H1 (cell line): ENCODE results near the gene ZNF683.

Experiments used
- CTCF ChIP-seq, 3 experiments: IDR thresholded peaks; 1 replicate in 2 of 3; 2 replicates in 1 of 3; pipeline versions ENCODE4 v1.5.1 to v1.6.1; 2011; ENCODE audit warnings: low read length in 3 of 3, mild to moderate bottlenecking in 3 of 3, inconsistent platforms in 2 of 3, low read depth in 1 of 3, moderate library complexity in 1 of 3; ENCODE audit not compliant: insufficient read depth in 1 of 3; ENCODE audit errors: control extremely low read depth in 1 of 3
- EGR1 ChIP-seq: IDR thresholded peaks from 2 replicates; pipeline ENCODE4 v1.6.1; 2011; ENCODE audit warnings: low read depth, low read length, borderline replicate concordance
- EP300 ChIP-seq, 2 experiments: IDR thresholded peaks; 1 replicate in 1 of 2; 2 replicates in 1 of 2; pipeline ENCODE4 v1.6.1; 2011 to 2012; ENCODE audit warnings: low read depth in 2 of 2, low read length in 2 of 2, mild to moderate bottlenecking in 2 of 2, borderline replicate concordance in 1 of 2, inconsistent platforms in 1 of 2, moderate library complexity in 1 of 2
- EZH2 ChIP-seq: fragments of 200-600 bp; sonication (generic); IDR thresholded peaks from 2 replicates; pipeline ENCODE4 v1.7.1; 2012; ENCODE audit warnings: low read depth, mild to moderate bottlenecking, moderate library complexity, low read length, inconsistent platforms; ENCODE audit not compliant: severe bottlenecking
- HDAC6 ChIP-seq: IDR thresholded peaks from one replicate; pipeline ENCODE4 v1.7.1; 2012; ENCODE audit warnings: low read depth, mild to moderate bottlenecking, inconsistent platforms, low read length, moderate library complexity
- JUN ChIP-seq: IDR thresholded peaks from 2 replicates; pipeline ENCODE4 v1.6.1; 2011; ENCODE audit warnings: low read depth, mild to moderate bottlenecking, improper control_type of control experiment, low read length
- MAFK ChIP-seq: IDR thresholded peaks from 2 replicates; pipeline ENCODE4 v1.6.1; 2012; ENCODE audit warnings: low read depth, mild to moderate bottlenecking, improper control_type of control experiment, low read length
- PHF8 ChIP-seq: fragments of 200-600 bp; sonication (generic); conservative IDR thresholded peaks from 2 replicates; pipeline ENCODE4 v1.7.1; 2012; ENCODE audit warnings: low read depth, mild to moderate bottlenecking, inconsistent platforms, low read length, moderate library complexity
- POLR2A ChIP-seq, 2 experiments: IDR thresholded peaks; 1 replicate in 1 of 2; 2 replicates in 1 of 2; pipeline ENCODE4 v1.6.1; 2011; ENCODE audit warnings: low read depth in 2 of 2, low read length in 2 of 2, mild to moderate bottlenecking in 2 of 2; ENCODE audit errors: control extremely low read depth in 1 of 2
- POLR2AphosphoS5 ChIP-seq: IDR thresholded peaks from 2 replicates; pipeline ENCODE4 v1.6.1; 2011; ENCODE audit warnings: low read depth, low read length
- RNF2 ChIP-seq: fragments of 200-900, 300-1000 bp; sonication (generic); IDR thresholded peaks from 2 replicates; pipeline ENCODE4 v1.7.1; 2016; ENCODE audit warnings: borderline replicate concordance, low read depth, mild to moderate bottlenecking, antibody characterized with exemption, low read length; ENCODE audit not compliant: poor library complexity, severe bottlenecking; ENCODE audit errors: missing control alignments
- RXRA ChIP-seq: IDR thresholded peaks from 2 replicates; pipeline ENCODE4 v1.6.1; 2011; ENCODE audit warnings: low read depth, mild to moderate bottlenecking, low read length, moderate library complexity; ENCODE audit not compliant: insufficient read depth
- SUZ12 ChIP-seq: fragments of 200-600 bp; sonication (generic); IDR thresholded peaks from 2 replicates; pipeline ENCODE4 v1.6.1; 2012; ENCODE audit warnings: mild to moderate bottlenecking, inconsistent platforms, low read length, moderate library complexity, mixed read lengths
- TCF12 ChIP-seq: IDR thresholded peaks from 2 replicates; pipeline ENCODE4 v1.6.1; 2011; ENCODE audit warnings: low read depth, mild to moderate bottlenecking, low read length

- no peak for TF ChIP-seq PHF8
- no peak for TF ChIP-seq SUZ12
- no peak for TF ChIP-seq EZH2
- TF ChIP-seq CTCF (IDR thresholded peaks at IDR 0.05; ENCODE audit: control extremely low read depth in 1 of 3, insufficient read depth in 1 of 3, low read depth in 1 of 3, low read length in 3 of 3), result no peak
- TF ChIP-seq EP300 (IDR thresholded peaks at IDR 0.05; ENCODE audit: borderline replicate concordance in 1 of 2, low read depth in 2 of 2, low read length in 2 of 2), result no peak
- no peak for TF ChIP-seq HDAC6
- TF ChIP-seq JUN, result no peak
- TF ChIP-seq EGR1, result no peak
- no peak for TF ChIP-seq POLR2A (IDR thresholded peaks at IDR 0.05; ENCODE audit: control extremely low read depth in 1 of 2, low read depth in 2 of 2, low read length in 2 of 2)
- no peak for TF ChIP-seq RNF2
- TF ChIP-seq POLR2AphosphoS5, result no peak
- no peak for TF ChIP-seq TCF12
- TF ChIP-seq MAFK, result no peak
- no peak for TF ChIP-seq RXRA
Measured at GRCh38 chr1:26373789-26374188, 1.2 kb upstream of the ZNF683 start.
